OCI-LY1 (cell line): ENCODE measurements around the gene STRIP1.

Experiments used
- EZH2 ChIP-seq: fragments of 200-600 bp; sonication (generic), shearing (Covaris generic); IDR thresholded peaks from 2 replicates; pipeline ENCODE4 v1.8.0; 2017; ENCODE audit warnings: borderline replicate concordance, mixed run types, mild to moderate bottlenecking, antibody characterized with exemption, low read length, moderate library complexity, mixed read lengths
- TF ChIP-seq, protein P1 (sequence below): fragments of 200-600 bp; sonication (generic), shearing (Covaris generic); IDR thresholded peaks from 2 replicates; pipeline ENCODE4 v1.5.1; 2017; ENCODE audit warnings: mild to moderate bottlenecking, antibody characterized with exemption, low read length, moderate library complexity, mixed read lengths

DNA sequence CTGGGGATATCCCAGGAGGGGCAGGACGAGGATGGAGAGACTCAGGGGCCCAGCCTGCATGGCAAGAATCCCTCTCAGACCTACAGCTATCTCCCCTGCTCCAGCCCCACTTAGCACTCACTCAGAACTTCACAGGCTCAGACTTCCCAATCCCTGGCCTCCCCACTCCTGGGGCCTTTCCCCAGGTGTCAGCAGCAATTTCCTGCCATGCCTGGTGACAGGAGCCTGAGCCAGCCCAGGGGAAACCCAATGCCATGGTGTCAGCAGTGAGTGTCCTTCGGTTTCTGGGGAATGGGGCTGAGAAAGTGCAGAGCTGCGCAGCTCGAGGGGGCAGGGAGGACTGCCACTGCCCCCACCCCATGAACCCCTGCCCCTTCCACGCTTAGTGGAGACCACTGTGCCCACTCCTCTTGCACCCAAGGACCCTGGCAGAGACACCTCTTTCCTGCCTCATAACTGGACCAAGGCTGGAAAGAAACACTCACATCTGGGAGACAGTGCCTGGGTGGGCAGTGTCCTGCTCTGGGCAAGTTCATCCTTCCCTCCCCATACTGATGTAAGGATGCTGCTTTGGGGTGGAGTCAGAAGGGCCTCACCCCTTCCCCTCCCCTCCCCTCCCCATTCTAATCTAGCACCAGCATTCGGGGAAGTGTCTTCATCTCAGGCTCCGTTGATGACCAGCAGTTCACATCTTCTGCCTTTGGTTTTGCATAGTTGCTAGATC is 60.7 kb downstream of the STRIP1 start:
- TF ChIP-seq, protein P1, sequence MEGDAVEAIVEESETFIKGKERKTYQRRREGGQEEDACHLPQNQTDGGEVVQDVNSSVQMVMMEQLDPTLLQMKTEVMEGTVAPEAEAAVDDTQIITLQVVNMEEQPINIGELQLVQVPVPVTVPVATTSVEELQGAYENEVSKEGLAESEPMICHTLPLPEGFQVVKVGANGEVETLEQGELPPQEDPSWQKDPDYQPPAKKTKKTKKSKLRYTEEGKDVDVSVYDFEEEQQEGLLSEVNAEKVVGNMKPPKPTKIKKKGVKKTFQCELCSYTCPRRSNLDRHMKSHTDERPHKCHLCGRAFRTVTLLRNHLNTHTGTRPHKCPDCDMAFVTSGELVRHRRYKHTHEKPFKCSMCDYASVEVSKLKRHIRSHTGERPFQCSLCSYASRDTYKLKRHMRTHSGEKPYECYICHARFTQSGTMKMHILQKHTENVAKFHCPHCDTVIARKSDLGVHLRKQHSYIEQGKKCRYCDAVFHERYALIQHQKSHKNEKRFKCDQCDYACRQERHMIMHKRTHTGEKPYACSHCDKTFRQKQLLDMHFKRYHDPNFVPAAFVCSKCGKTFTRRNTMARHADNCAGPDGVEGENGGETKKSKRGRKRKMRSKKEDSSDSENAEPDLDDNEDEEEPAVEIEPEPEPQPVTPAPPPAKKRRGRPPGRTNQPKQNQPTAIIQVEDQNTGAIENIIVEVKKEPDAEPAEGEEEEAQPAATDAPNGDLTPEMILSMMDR = no peak
- no peak for TF ChIP-seq EZH2
